ENCODE data around the gene THY1.

Gene THY1

GRCh38 chr11:119434591-119435330 lies 11.8 kb upstream of the THY1 start:
- no peak overlapping the region for H3K4me3 ChIP-seq (ENCODE audit: low read depth, low read length)
- no peak for DNase-seq (ENCODE audit: low read depth)

GRCh38 chr11:119433358-119433725 lies 10.4 kb upstream of the THY1 start:
- TF ChIP-seq CTCF (IDR thresholded peaks at IDR 0.05; ENCODE audit: control insufficient read depth, extremely low read depth, insufficient read depth), result no peak
- no peak for DNase-seq (ENCODE audit: low read depth)
- H3K4me3 ChIP-seq (ENCODE audit: low read depth, low read length), result no peak overlapping the region

More at GRCh38 chr11:119434591-119435330, 11.8 kb upstream of the THY1 start:
- no peak for TF ChIP-seq CTCF (IDR thresholded peaks at IDR 0.05; ENCODE audit: control insufficient read depth, extremely low read depth, insufficient read depth)

GRCh38 chr11:119432484-119433357 lies 9.7 kb upstream of the THY1 start:
- no peak for DNase-seq (ENCODE audit: low read depth)
- H3K4me3 ChIP-seq (ENCODE audit: low read depth, low read length), result no peak overlapping the region
- TF ChIP-seq CTCF (IDR thresholded peaks at IDR 0.05; ENCODE audit: control insufficient read depth, extremely low read depth, insufficient read depth), result no peak

GRCh38 chr11:119431523-119431922 lies 8.6 kb upstream of the THY1 start:
- no peak overlapping the region for H3K4me3 ChIP-seq (ENCODE audit: low read depth, low read length)
- no peak for TF ChIP-seq CTCF (IDR thresholded peaks at IDR 0.05; ENCODE audit: control insufficient read depth, extremely low read depth, insufficient read depth)
- DNase-seq (ENCODE audit: low read depth), result no peak

- no peak for TF ChIP-seq CTCF (IDR thresholded peaks at IDR 0.05; ENCODE audit: control insufficient read depth, extremely low read depth, insufficient read depth)
- H3K4me3 ChIP-seq (ENCODE audit: low read depth, low read length), result no peak overlapping the region
- no peak for DNase-seq (ENCODE audit: low read depth)
These were observed 4.3 kb upstream of the THY1 start for GRCh38 chr11:119427279-119427678.

- TF ChIP-seq CTCF (IDR thresholded peaks at IDR 0.05; ENCODE audit: control insufficient read depth, extremely low read depth, insufficient read depth), result no peak
- H3K4me3 ChIP-seq (ENCODE audit: low read depth, low read length), result no peak overlapping the region
- no peak for DNase-seq (ENCODE audit: low read depth)
These were observed 3.2 kb upstream of the THY1 start for GRCh38 chr11:119426142-119426541.

All from LNCaP clone FGC (cell line).